ACC112 (cell line): Measurements from ENCODE around the gene FAM20B.
"Not testable (repeated sequence)": the region's sequence is repeated elsewhere in the genome, so short reads cannot be mapped to it uniquely, and the experiment has no call there.

Experiments used
- H2AFZ ChIP-seq: fragments of 200-600 bp; sonication (generic); one replicate; pipeline ENCODE4 v1.6.0; 2017; ENCODE audit warnings: antibody characterized with exemption, low read length; ENCODE audit not compliant: unreplicated experiment
- H3K27ac ChIP-seq: fragments of 200-600 bp; sonication (generic); 2 replicates; pipeline ENCODE4 v1.5.1; 2014; ENCODE audit warnings: low read depth, mild to moderate bottlenecking, antibody characterized with exemption, low read length, moderate library complexity
- H3K27me3 ChIP-seq: fragments of 200-600 bp; sonication (generic); 2 replicates; pipeline ENCODE4 v1.6.1; 2014; ENCODE audit warnings: mild to moderate bottlenecking, antibody characterized with exemption, low read length, moderate library complexity, mixed read lengths; ENCODE audit not compliant: insufficient read depth
- H3K36me3 ChIP-seq: fragments of 200-600 bp; sonication (generic); 2 replicates; pipeline ENCODE4 v1.6.1; 2016; ENCODE audit warnings: mild to moderate bottlenecking, antibody characterized with exemption, low read length, moderate library complexity, mixed read lengths; ENCODE audit not compliant: insufficient read depth
- H3K4me1 ChIP-seq: fragments of 200-600 bp; sonication (generic); one replicate; pipeline ENCODE4 v1.6.1; 2016; ENCODE audit warnings: low read length, mixed read lengths; ENCODE audit not compliant: insufficient read depth, unreplicated experiment, control insufficient read depth
- H3K4me3 ChIP-seq: fragments of 200-600 bp; sonication (generic); 2 replicates; pipeline ENCODE4 v1.5.1; 2014; ENCODE audit warnings: mild to moderate bottlenecking, low read depth, low read length
- H3K79me2 ChIP-seq: fragments of 200-600 bp; sonication (generic); one replicate; pipeline ENCODE4 v1.6.0; 2016; ENCODE audit warnings: low read length; ENCODE audit not compliant: control insufficient read depth, unreplicated experiment, insufficient read depth

FAM20B gene

GRCh38 chr1:179036844-179037465 is 11.3 kb downstream of the FAM20B start:
- Histone ChIP-seq H3K4me3 (no peak overlapping the region), H2AFZ (no peak overlapping the region), H3K4me1 (peaks cover 56% of the 10 kb centered on the region), H3K27ac (no peak overlapping the region), H3K27me3 (no peaks in the 10 kb centered on the region), H3K36me3 (no peaks in the 10 kb centered on the region), H3K79me2 (peaks cover 48% of the 10 kb centered on the region)

DNA sequence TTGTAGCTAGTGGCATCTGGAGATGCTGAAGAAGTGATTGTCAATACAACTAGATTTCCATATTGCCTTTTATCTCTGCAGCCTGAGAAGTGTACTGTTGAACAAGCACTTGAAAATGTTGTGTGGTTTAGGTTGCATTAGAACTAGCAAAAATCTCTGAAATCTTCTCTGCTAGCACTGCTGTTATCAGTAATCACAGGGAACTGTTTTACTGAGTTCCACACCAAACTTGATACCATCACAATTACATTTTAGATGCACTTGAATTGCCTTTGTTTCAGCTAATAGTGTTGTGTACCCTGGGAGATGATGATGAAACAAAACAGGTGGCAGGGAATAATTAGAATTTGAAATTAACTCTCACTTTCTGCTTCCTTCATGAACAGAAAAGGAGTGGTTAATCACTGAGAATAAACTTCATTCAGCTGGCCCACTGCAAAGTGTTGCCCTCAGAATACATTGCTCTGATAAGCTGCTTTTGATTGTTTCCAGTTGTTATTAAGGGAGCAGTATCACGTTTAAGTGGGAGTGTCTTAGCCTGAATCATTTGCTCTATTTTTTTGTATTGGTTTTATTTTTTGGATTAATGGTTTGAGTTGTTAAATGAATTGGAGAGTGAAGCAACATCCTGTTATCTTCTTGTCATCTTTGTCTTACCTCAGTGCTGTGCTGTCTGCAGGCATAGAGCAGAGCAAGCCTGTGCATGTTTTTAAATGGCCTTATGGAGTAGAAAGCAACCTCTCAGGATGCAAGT is 13.0 kb downstream of the FAM20B start:
- no peak overlapping the region for H3K4me3 ChIP-seq
- no peak overlapping the region for H2AFZ ChIP-seq
- no peak overlapping the region for H3K27ac ChIP-seq
- no peaks in the 10 kb centered on the region for H3K36me3 ChIP-seq
- H3K27me3 ChIP-seq: no peaks in the 10 kb centered on the region
- peaks cover 45% of the 10 kb centered on the region for H3K4me1 ChIP-seq
- H3K79me2 ChIP-seq: peaks cover 43% of the 10 kb centered on the region

- H3K4me1 ChIP-seq: peaks cover 37% of the 10 kb centered on the region
- H3K27ac ChIP-seq, H3K36me3 ChIP-seq, H3K4me3 ChIP-seq, H3K27me3 ChIP-seq, H2AFZ ChIP-seq: not testable (repeated sequence)
- H3K79me2 ChIP-seq: peaks cover 39% of the 10 kb centered on the region
Measured at GRCh38 chr1:179039502-179040174, 13.9 kb downstream of the FAM20B start.

GRCh38 chr1:179040175-179040551 is 14.5 kb downstream of the FAM20B start:
- Histone ChIP-seq H3K4me1 (peaks cover 31% of the 10 kb centered on the region), H3K79me2 (peaks cover 34% of the 10 kb centered on the region)
- not testable (repeated sequence) for H3K4me3 ChIP-seq, H3K36me3 ChIP-seq, H3K27ac ChIP-seq, H2AFZ ChIP-seq, H3K27me3 ChIP-seq

DNA sequence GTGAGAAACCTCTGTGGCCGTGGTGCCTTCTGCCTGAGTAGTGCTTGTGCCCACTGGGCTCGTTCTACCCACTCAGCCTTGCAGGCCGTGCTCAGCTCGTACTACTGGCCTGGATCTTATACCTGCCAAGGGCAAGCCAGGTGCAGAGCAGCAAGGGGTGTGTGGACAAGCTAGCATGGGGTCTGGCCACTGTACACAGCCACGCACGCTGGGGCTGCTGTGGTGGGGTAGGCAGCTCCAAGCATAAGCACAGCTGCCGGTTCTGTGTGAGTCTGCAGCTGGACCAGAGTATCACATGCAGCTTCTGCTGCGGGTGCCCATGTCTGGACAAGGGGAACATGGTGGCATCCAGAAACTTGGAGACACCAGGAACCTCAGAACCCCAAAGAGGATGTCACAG is 16.4 kb downstream of the FAM20B start:
- Histone ChIP-seq H3K27me3 (no peaks in the 10 kb centered on the region), H2AFZ (no peak overlapping the region), H3K4me1 (peaks cover 25% of the 10 kb centered on the region), H3K79me2 (peaks cover 20% of the 10 kb centered on the region), H3K4me3 (no peak overlapping the region), H3K27ac (no peak overlapping the region), H3K36me3 (0 out of 2 replicates have a peak, but pooled peaks cover 3% of the 10 kb centered on the region)

GRCh38 chr1:179042700-179043099 is 17.0 kb downstream of the FAM20B start:
- H3K36me3 ChIP-seq: 0 out of 2 replicates have a peak, but pooled peaks cover 3% of the 10 kb centered on the region
- H3K4me1 ChIP-seq: peaks cover 24% of the 10 kb centered on the region
- H3K27ac ChIP-seq: no peak overlapping the region
- peaks cover 20% of the 10 kb centered on the region for H3K79me2 ChIP-seq
- H2AFZ ChIP-seq: no peak overlapping the region
- no peaks in the 10 kb centered on the region for H3K27me3 ChIP-seq
- no peak overlapping the region for H3K4me3 ChIP-seq

DNA sequence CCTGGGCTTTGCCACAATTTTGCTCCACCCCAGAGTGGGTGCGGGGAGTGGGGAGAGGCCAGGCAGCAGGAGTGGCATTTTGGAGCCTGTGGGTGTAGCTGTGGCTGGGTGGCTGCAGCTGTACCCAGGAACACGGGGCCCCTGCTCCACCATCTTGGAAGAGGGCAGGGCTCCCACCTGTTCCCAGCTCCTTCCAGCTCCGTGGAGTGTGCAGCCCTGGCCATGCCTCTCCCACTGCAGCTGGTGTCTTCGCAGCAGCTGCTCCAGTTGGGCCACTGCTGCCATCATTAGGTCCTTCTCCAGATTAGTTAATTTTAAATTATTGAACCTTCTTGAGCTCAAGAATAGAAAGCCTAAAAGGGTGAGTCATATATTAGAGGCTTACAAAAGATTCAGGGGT is 17.6 kb downstream of the FAM20B start:
- H3K79me2 ChIP-seq: peaks cover 18% of the 10 kb centered on the region

GRCh38 chr1:179043907-179044306 is 18.2 kb downstream of the FAM20B start:
- Histone ChIP-seq H3K4me3 (no peak overlapping the region), H3K36me3 (0 out of 2 replicates have a peak, but pooled peaks cover 3% of the 10 kb centered on the region), H2AFZ (no peak overlapping the region), H3K27ac (no peak overlapping the region), H3K27me3 (no peaks in the 10 kb centered on the region), H3K4me1 (peaks cover 12% of the 10 kb centered on the region), H3K79me2 (peaks cover 11% of the 10 kb centered on the region)

More for the DNA sequence above, 17.6 kb downstream of the FAM20B start:
- Histone ChIP-seq H3K4me3 (no peak overlapping the region), H3K27me3 (no peaks in the 10 kb centered on the region), H2AFZ (no peak overlapping the region), H3K27ac (no peak overlapping the region), H3K4me1 (peaks cover 19% of the 10 kb centered on the region), H3K36me3 (0 out of 2 replicates have a peak, but pooled peaks cover 3% of the 10 kb centered on the region)

DNA sequence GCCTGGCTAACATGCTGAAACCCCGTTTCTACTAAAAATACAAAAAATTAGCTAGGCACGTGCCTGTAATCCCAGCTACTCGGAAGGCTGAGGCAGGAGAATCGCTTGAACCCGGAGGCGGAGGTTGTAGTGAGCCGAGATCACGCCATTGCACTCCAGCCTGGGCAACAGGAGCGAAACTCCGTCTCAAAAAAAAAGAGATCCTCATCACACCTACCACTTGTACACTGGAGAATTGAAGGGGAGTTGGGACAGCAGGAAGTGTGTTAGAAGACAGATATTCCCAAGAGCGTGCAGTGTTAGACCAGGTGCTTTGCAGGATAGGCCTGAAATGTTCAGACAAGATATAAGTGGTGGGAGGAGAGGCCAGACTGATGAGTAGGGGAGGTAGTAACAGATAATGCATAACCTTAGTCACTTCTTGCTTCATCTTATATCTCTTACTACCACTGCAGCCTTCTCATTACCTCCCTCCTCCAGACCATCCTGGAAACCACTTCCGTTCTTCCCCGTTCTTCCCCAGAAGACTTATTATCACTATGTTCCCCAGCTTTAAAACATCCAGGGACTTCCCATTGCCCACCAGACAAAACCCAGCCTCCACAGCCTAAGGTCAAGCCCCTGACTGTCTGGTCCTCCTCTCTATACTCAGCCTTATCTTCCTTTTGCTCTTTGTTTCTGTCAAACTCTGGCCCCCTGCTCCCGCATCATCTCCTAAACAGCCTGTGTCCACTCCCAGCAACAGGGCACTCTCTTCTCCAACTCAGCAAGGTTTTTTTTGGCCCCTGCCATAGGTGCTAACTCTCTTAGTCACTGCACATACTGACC is 21.3 kb downstream of the FAM20B start:
- Histone ChIP-seq H3K27ac (no peak overlapping the region), H3K79me2 (peaks cover 6% of the 10 kb centered on the region), H3K36me3 (0 out of 2 replicates have a peak, but pooled peaks cover 3% of the 10 kb centered on the region)

GRCh38 chr1:179047636-179047997 is 21.9 kb downstream of the FAM20B start:
- Histone ChIP-seq H3K27me3 (no peaks in the 10 kb centered on the region), H2AFZ (no peak overlapping the region), H3K79me2 (peaks cover 6% of the 10 kb centered on the region), H3K4me3 (no peak overlapping the region), H3K36me3 (0 out of 2 replicates have a peak, but pooled peaks cover 3% of the 10 kb centered on the region), H3K4me1 (peaks cover 9% of the 10 kb centered on the region), H3K27ac (no peak overlapping the region)

More for the DNA sequence above, 21.3 kb downstream of the FAM20B start:
- H3K4me3 ChIP-seq: no peak overlapping the region
- H3K27me3 ChIP-seq: no peaks in the 10 kb centered on the region
- H2AFZ ChIP-seq: no peak overlapping the region
- H3K4me1 ChIP-seq: peaks cover 9% of the 10 kb centered on the region
